GM19395 (cell line): Measurements from ENCODE around the gene NPHP1.
"Not testable (repeated sequence)": the region's sequence is repeated elsewhere in the genome, so short reads cannot be mapped to it uniquely, and the experiment has no call there.

Experiments used
- ATAC-seq: cut with Tn5 transposase; IDR thresholded peaks from one replicate; pipeline ENCODE4 v1.9.1; 2021; ENCODE audit warnings: mild to moderate bottlenecking, moderate library complexity; ENCODE audit not compliant: unreplicated experiment

The NPHP1 gene

GRCh38 chr2:110131166-110131565, 73.6 kb downstream of the NPHP1 start:
- no peak for ATAC-seq

- ATAC-seq = no peak
Observed at GRCh38 chr2:110130757-110131156, 74.1 kb downstream of the NPHP1 start.

- no peak for ATAC-seq
Observed at GRCh38 chr2:110126906-110127305, 77.9 kb downstream of the NPHP1 start.

DNA sequence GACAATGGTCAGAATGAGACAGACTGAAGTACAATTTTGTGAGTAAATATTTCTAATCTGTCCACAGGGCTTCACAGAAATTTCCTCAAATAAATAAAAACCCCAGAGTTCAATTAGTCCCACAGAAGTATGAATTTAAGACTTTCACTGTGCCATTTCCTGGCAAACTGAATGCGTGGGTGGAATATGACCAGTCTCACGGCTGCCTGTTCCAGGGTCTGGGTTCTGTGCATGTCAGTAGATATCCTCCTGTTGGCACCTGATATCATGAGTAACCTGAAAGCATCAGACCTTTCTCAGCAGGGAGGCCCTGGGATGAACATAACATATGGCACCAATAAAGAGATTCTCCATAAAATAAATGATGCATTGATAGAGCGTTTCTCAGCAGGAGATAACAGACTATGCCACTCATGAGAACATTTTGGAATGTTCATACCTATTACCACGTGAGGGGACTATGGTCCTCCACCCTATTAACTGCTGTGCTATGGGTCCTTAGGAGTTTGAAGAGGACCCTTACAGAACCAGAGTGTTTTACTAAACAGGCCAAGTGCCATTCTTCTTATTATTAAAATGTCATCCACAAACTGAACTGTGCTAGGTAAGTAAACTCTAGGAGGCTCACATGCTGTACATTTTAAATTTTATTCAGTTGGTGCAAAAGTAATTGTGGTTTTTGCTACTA, 78.6 kb downstream of the NPHP1 start:
- ATAC-seq = no peak

GRCh38 chr2:110124939-110125691, 79.7 kb downstream of the NPHP1 start:
- no peak for ATAC-seq

DNA sequence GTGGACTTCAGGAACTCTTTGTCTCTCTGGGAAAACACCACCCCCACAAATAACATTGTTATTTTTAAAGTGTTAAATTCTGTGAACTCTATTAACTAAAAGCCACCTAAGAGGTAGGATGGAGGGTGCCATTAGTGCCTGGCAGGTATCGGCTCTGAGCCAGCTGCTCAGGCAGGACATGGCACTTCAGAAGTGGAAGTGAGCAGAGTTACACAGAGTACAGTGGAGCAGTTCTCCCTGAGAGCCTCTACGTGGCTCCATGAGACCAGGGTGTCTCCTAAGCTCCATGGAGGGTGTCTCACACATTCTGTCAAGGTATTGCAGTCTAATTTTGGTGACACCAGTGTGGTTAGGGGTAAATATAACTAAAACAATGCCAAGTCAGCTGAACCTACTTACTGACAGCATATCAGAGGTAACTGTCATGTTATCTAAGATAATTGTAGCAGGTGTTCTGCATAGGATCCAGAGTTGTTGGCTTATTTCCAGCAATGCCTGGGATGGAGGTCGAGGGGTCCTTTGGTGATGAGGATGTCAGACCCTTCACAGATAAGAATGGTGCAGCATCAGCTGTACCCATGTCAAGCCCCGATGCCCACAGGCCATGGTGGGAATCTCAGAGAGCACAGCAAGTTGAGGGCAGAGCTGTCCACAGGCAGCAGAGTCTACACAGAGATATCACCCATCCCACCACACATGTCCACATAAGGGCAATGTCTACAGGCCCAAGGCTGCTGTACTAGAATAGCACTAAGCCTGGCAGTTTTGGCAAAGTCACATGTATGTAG, 80.6 kb downstream of the NPHP1 start:
- ATAC-seq = no peak

GRCh38 chr2:110121592-110121991, 83.2 kb downstream of the NPHP1 start:
- ATAC-seq = no peak

DNA sequence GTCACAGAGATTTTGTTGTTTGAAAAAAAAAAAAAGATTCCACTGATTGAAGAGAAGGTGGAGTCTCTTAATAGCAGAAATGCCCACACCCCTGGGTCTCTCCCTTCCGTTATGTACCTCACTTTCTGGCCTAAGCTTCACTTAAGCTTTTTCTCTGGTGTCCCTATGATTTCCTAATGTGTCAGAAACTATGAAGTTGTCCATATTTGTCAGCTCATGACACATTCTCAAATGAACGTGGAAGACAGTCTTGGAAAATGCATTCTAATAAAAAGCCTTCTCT, 83.8 kb downstream of the NPHP1 start:
- ATAC-seq = no peak

GRCh38 chr2:110120171-110121051, 84.4 kb downstream of the NPHP1 start:
- ATAC-seq = no peak

DNA sequence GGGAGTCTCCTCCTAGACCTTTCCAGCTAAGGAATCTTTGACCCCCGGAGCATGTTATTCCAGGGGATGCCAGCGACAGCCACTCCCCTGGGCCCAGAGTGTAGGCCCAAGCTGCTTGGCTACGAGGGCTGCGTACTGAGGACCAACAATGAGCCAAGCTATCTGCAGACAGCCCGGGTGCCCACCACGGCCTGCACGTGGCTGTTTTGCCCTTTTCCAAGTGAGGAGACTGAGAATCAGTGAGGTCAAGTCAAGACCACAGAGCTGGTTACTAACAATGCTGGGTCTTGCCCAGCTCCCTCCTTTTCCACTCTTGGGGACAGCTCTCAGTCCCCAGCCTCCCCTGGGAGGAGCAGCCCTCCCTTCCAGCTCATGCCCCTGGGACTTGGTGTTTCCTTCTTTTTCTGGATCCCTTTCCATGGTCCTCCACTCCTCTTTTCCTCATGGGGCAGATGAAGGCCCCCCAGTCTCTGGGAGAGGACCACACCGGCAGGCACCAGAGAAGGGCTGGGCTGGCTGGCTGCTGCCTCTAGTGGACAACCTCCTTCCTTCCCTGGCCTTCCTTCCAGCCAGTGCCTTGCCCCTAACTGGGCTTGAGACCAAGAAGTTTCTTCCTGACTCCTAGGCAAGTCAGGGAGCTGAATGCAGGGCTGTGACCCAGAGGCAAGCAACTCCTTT, 88.6 kb downstream of the NPHP1 start:
- ATAC-seq = no peak

GRCh38 chr2:110115291-110116032, 89.4 kb downstream of the NPHP1 start, which contains the start of gene MALL:
Gene MALL, minus strand, starts transcription at chr2:110115822. Its CDS starts 30 bp downstream, at chr2:110115792.
- ATAC-seq = no peak

- no peak for ATAC-seq
Observed at GRCh38 chr2:110114831-110115255, 90.0 kb downstream of the NPHP1 start.

DNA sequence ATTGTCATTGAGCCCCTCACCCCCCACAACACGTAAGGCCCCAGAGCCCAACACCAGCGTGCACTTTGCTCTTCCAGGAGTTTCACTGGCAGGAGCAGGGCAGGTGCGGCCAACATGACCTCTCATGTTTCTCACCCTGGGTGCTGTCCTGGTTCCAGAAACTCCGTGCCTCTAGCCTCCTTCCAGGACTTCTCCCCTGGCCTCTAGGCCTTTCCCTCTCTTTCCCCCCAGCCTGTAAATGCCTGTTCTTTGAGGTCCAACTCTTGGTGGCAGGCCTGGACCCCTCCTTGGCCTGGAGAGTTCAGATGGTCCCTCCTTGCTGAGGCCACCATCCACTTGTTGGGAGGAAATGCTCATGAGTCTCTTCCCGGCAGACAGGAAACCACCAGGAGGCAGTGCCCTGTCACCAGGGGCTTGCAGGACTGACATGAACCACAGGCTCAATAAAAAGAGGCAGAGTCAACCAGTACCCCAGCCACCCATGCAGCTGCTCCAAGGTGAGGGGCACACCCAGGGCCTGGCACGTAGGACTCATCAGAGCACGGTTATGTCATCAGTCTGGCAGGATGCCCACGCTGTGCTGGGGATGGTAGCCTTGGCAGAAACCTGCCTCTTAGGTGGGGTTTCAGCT, 90.7 kb downstream of the NPHP1 start:
- ATAC-seq = no peak

- not testable (repeated sequence) for ATAC-seq
Observed at GRCh38 chr2:110108291-110108690, 96.5 kb downstream of the NPHP1 start.

DNA sequence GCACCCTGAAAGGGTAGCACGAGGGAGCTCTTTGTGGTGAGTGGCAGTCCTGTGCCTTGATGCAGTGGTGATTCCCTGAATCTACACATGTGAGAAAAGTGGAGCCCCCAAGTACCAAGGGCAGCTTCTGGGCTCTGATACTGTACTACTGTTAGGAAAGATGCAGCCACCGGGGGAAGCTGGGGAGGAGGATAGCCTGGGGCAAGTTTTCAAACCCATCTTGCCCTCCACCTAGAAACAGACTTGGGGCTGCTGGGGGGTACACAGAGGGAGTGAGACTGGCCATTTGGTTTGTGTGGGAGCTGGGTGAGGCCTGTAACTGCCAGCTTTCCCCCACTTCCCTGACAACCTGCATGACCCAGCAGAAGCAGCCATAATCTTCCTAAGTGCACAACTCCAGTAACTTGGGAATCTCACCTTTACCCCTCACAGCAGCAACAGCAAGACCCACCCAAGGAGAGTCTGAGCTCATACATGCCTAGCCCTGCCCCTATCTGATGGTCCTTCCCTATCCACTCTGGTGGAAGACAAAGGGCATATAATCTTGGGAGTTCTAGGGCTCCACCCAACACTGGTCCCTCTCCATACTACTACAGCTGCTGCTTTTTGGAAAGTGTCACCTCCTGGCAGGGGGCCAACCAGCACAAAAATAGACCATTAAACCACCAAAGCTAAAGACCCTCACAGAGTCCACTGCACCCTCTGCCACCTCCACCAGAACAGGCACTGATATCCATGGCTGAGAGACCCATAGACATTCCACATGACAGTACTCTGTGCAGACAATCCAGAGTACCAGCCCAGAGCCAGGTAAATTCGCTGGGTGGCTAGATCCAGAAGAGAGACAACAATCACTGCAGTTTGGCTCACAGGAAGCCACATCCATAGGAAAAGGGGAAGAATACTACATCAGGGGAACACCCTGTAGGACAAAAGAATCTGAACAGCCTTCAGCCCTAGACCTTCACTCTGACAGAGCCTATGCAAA, 97.4 kb downstream of the NPHP1 start:
- no peak for ATAC-seq

- no peak for ATAC-seq
Observed at GRCh38 chr2:110106642-110107041, 98.2 kb downstream of the NPHP1 start.

GRCh38 chr2:110105608-110106467, 99.0 kb downstream of the NPHP1 start:
- ATAC-seq = no peak
